Esophagus muscularis mucosa (tissue), 4 donors: ENCODE measurements around the gene NPBWR2. TPM values are rescaled to one million over a fixed set of nuclear protein-coding genes. Genes with fewer than 3 reads are reported as not detected.

ENCODE experiments used
- DNase-seq: peaks from one replicate; pipeline ENCODE4 v3.0.0-alpha.2; 2017; ENCODE audit errors: extremely low spot score
- H3K27ac ChIP-seq, 4 donors: fragments of 200-600 bp; sonication (generic); replicated peaks in 1 of 4; 1 replicate in 3 of 4; 2 replicates in 1 of 4; pipeline ENCODE4 v1.5.1; 2016 to 2019; ENCODE audit warnings: mild to moderate bottlenecking in 1 of 4
- H3K27me3 ChIP-seq, 4 donors: fragments of 200-600 bp; sonication (generic); one replicate each; pipeline versions ENCODE4 v1.5.1 to v1.6.0; 2016 to 2019
- H3K36me3 ChIP-seq, 4 donors: fragments of 200-600 bp; sonication (generic); one replicate each; pipeline ENCODE4 v1.5.1; 2016 to 2019
- H3K4me1 ChIP-seq, 4 donors: fragments of 200-600 bp; sonication (generic); one replicate each; pipeline ENCODE4 v1.5.1; 2016 to 2019
- H3K4me3 ChIP-seq, 4 donors: fragments of 200-600 bp; sonication (generic); 1 replicate in 2 of 4; 2 replicates in 2 of 4; pipeline ENCODE4 v1.5.1; 2016 to 2019; ENCODE audit warnings: mild to moderate bottlenecking in 4 of 4, moderate library complexity in 1 of 4
- H3K9me3 ChIP-seq, 4 donors: fragments of 200-600 bp; sonication (generic); 1 replicate in 3 of 4; 2 replicates in 1 of 4; pipeline ENCODE4 v1.5.1; 2016 to 2019
- EP300 ChIP-seq: sonication (generic); formaldehyde crosslinking; IDR thresholded peaks from one replicate; pipeline ENCODE4 v1.6.1; 2017; ENCODE audit warnings: antibody characterized with exemption
- POLR2A ChIP-seq: fragments of 450-650 bp; IDR thresholded peaks from one replicate; pipeline ENCODE4 v1.6.1; 2017; ENCODE audit warnings: antibody characterized with exemption, moderate library complexity, mild to moderate bottlenecking, low read depth
- POLR2AphosphoS5 ChIP-seq, 2 donors: sonication (generic); formaldehyde crosslinking; IDR thresholded peaks; one replicate each; pipeline ENCODE4 v1.6.1; 2017; ENCODE audit warnings: antibody characterized with exemption in 2 of 2
- WGBS: methylation state at CpG from one replicate; pipeline ENCODE4 v1.1.5; 2018; 5-methylcytosine and 5-hydroxymethylcytosine counted together
- intact Hi-C: fragments of 100-400 bp; cut with DNase I; formaldehyde crosslinking; loops from one replicate; pipeline ENCODE4 v1.15.1; 2023
- total RNA-seq, 4 donors: library from RNA; depleted of rRNA; stranded (reverse); fragments of >200 nt; gene quantifications; one replicate each; pipeline versions ENCODE4 v1.1.0 to v1.2.1, GENCODE V29; 2016
- TF ChIP-seq, protein P1 (sequence below), 3 experiments: fragments of 200-600 bp in 2 of 3; fragments of 450-650 bp in 1 of 3; sonication (generic) in 2 of 3; IDR thresholded peaks; one replicate each; pipeline ENCODE4 v1.5.1; 2017 to 2019; ENCODE audit warnings: antibody characterized with exemption in 3 of 3, mild to moderate bottlenecking in 2 of 3, moderate library complexity in 1 of 3

The NPBWR2 gene
- total RNA-seq, 4 donors from 2014 or later: not detected

GRCh38 chr20:64067005-64067632 is 40.2 kb downstream of the NPBWR2 start:
- intact Hi-C loops: no loop called here
- no peak overlapping the region for H3K4me3 ChIP-seq

GRCh38 chr20:64065974-64066343 is 41.4 kb downstream of the NPBWR2 start:
- Histone ChIP-seq H3K27me3 (no peaks in the 10 kb centered on the region), H3K27ac (no peak overlapping the region), H3K9me3 (no peaks in the 10 kb centered on the region), H3K4me1 (peaks cover 22 to 40% (median 34%) of the 10 kb centered on the region in 4 donors), H3K4me3 (no peak overlapping the region), H3K36me3 (peaks cover 0 to 15% (median 6%) of the 10 kb centered on the region in 4 donors)
- intact Hi-C loops: no loop called here
- WGBS: 43% methylated on average over 3 of the region's 5 CpGs
- DNase-seq: no peak
- TF ChIP-seq, protein P1, sequence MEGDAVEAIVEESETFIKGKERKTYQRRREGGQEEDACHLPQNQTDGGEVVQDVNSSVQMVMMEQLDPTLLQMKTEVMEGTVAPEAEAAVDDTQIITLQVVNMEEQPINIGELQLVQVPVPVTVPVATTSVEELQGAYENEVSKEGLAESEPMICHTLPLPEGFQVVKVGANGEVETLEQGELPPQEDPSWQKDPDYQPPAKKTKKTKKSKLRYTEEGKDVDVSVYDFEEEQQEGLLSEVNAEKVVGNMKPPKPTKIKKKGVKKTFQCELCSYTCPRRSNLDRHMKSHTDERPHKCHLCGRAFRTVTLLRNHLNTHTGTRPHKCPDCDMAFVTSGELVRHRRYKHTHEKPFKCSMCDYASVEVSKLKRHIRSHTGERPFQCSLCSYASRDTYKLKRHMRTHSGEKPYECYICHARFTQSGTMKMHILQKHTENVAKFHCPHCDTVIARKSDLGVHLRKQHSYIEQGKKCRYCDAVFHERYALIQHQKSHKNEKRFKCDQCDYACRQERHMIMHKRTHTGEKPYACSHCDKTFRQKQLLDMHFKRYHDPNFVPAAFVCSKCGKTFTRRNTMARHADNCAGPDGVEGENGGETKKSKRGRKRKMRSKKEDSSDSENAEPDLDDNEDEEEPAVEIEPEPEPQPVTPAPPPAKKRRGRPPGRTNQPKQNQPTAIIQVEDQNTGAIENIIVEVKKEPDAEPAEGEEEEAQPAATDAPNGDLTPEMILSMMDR (IDR thresholded peaks at IDR 0.05): no peak
- TF ChIP-seq EP300: no peak
- no peak for TF ChIP-seq POLR2A
- TF ChIP-seq POLR2AphosphoS5 (IDR thresholded peaks at IDR 0.05): no peak

More at GRCh38 chr20:64067005-64067632, 40.2 kb downstream of the NPBWR2 start:
- WGBS: 81% methylated on average over 4 of the region's 6 CpGs
- H3K27ac ChIP-seq: no peak overlapping the region
- no peaks in the 10 kb centered on the region for H3K27me3 ChIP-seq
- TF ChIP-seq, protein P1 (IDR thresholded peaks at IDR 0.05): no peak
- TF ChIP-seq POLR2A: no peak
- no peak for TF ChIP-seq EP300
- TF ChIP-seq POLR2AphosphoS5 (IDR thresholded peaks at IDR 0.05): no peak
- DNase-seq: no peak
- peaks cover 21 to 37% (median 32%) of the 10 kb centered on the region in 4 donors for H3K4me1 ChIP-seq
- H3K36me3 ChIP-seq: peaks cover 0 to 23% (median 13%) of the 10 kb centered on the region in 4 donors
- H3K9me3 ChIP-seq: no peaks in the 10 kb centered on the region

- no peaks in the 10 kb centered on the region for H3K27me3 ChIP-seq
- TF ChIP-seq, protein P1 (IDR thresholded peaks at IDR 0.05): no peak
- TF ChIP-seq POLR2AphosphoS5 (IDR thresholded peaks at IDR 0.05) (no peak), POLR2A (no peak), EP300 (no peak)
- H3K9me3 ChIP-seq: no peaks in the 10 kb centered on the region
- intact Hi-C loops: no loop called here
- H3K36me3 ChIP-seq: peaks cover 0 to 9% (median 3%) of the 10 kb centered on the region in 4 donors
- no peak overlapping the region for H3K27ac ChIP-seq
- peaks cover 22 to 40% (median 34%) of the 10 kb centered on the region in 4 donors for H3K4me1 ChIP-seq
- DNase-seq: no peak
- H3K4me3 ChIP-seq: no peak overlapping the region
- WGBS: 66% methylated on average over 27 of the region's 27 CpGs
Observed at GRCh38 chr20:64065062-64065973, 42.0 kb downstream of the NPBWR2 start.

GRCh38 chr20:64064145-64064698 is 43.1 kb downstream of the NPBWR2 start:
- Histone ChIP-seq H3K9me3 (no peaks in the 10 kb centered on the region), H3K27me3 (no peaks in the 10 kb centered on the region), H3K4me1 (peaks cover 22 to 38% (median 33%) of the 10 kb centered on the region in 4 donors), H3K4me3 (peak overlapping the region; percentile 78 to 93 (median 82)), H3K27ac (peak overlapping the region; percentile 84 to 87 (median 86)), H3K36me3 (peaks cover 0 to 4% (median 1%) of the 10 kb centered on the region in 4 donors)
- TF ChIP-seq EP300 (no peak), POLR2A (no peak), POLR2AphosphoS5 (IDR thresholded peaks at IDR 0.05) (no peak)
- TF ChIP-seq, protein P1 (IDR thresholded peaks at IDR 0.05): no peak
- 27% methylated on average over 7 of the region's 12 CpGs for WGBS
- DNase-seq: no peak
- intact Hi-C loops: no loop called here
